Stimulated activated CD4-positive, alpha-beta T cell treated with anti-CD3 and anti-CD28 coated beads, Interleukin-1b, Interleukin-23, amount 100 ng/mL, for 1 hour (primary cell): Measurements from ENCODE around the gene CLEC16A.

Experiments
- DNase-seq, 2 donors: peaks; one replicate each; pipeline ENCODE4 v3.0.0-alpha.2; 2020; ENCODE audit warnings: low read depth in 2 of 2

The CLEC16A gene

DNA sequence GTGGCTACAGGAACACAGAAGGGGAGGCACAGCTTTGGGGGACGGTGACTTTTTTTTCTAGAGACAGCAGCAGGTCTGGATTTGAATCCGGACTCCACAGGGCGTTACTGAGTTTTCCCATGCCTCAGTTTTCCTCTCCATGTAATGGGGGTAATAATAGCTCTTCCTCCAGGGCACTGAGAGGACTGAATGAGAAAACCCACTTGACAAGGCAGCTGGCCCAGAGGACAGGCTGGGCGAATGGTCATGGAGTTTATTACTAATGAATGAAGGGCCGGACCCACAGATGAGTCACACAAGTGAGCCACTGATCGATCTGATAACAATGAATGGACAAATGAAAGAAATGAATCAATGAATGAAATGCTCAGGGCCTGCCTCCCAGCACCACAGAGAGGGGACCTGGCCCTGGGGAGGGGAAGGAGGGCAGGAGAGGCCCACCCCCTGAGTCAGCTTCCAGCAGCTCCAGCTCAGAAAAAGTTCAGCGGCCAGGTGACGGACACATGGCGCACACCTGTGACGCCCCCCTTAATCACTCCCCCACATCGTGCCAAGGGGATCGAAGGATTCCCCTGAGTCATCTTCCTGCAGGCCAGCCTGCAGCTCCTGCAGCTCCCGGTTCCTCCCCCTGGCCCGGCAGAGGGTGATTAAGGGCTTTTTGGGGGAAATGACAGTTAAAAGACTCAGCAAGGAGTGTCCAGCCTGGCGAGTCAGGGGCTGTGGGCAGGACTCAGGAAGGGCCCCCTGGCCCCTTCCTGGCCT is 257.3 kb downstream of the CLEC16A start:
- no peak for DNase-seq

DNA sequence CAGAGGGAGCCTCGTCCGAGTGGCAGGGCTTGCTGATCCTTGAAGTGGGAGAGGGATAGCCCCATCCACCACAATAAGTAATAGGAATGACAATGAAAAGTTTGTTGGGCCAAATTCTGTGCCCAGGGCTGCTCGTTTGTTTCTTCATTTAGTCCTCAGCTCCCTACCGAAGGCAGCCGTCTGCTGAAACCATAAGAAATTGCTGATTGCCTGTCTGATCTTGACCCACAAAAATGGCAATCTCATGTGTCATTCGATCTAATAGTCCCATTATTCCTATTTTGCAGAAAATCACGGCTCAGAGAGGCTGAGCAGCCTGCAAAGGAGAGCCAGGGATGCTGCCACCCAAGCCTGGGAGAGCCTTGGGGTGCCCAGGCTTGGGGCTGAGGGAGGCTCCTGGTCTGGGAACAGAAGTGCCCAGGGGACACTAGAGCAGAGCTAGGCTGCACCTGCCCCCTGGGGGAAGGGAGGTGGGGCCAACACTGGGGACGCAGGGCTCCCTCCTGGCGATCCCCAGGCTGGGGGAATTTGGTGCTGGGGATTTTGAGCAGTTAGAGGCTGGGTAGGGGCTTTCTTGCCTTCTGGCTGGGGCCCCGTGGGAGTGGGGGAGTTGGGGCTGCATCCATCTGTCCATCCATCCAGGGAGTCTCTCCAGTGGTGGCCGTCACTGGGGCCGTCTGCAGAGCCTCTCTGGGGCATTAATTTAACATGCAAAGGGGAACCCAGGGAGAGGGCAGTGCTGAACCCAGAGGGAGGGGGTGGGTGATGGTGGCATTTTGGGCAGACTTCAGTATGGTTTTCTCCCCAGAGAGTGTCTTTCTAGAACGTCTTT is 258.1 kb downstream of the CLEC16A start:
- DNase-seq, result no peak

DNA sequence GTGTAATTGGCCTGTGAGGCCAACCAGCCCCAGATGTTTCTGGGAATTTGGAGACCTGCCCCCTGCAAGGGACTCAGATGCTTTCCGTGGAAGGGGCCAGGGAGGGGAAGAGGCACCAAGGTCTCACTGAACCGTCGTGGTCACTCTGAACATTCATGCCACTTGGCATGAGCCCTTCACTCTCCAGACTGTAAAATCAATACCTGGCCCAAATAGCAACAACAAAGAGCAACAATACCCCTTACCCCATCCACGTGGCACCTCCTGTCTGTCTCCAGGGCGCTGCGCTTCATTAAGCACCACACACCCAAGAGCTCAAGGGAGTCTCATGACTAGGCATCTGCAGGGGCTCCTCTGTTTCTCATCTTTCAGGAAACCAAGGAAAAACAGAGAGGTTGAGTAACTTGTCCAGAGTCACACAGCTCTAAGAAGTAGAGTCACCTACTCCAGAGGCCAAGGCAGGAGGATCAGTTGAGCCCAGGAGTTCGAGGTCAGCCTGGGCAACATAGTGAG is 258.8 kb downstream of the CLEC16A start:
- DNase-seq, result no peak

DNA sequence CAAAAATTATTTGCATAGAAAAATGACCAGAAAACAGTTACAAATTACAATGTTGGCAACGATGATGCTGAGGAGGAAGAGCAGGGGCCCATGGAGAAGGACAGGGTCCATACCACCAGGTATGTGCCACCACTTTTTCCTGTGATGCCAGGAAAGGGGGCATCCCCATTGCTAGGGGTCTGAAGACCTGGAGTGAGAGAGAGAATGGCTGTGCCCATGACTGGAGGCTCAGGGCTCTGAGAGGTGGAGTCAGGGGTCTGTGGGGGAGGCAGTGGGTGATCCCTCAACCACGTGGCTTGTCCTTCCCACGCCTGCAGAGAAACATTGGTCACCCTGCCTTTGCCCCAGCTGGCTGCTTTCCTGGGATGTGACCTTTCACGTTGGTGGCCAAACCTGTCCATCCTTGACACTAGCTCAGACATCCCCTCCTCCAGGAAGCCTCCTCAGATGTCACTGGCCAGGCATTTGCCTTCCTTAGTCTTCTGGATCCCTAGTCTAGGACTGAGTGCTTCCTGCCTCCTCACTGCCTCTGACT is 260.2 kb downstream of the CLEC16A start:
- no peak for DNase-seq

DNA sequence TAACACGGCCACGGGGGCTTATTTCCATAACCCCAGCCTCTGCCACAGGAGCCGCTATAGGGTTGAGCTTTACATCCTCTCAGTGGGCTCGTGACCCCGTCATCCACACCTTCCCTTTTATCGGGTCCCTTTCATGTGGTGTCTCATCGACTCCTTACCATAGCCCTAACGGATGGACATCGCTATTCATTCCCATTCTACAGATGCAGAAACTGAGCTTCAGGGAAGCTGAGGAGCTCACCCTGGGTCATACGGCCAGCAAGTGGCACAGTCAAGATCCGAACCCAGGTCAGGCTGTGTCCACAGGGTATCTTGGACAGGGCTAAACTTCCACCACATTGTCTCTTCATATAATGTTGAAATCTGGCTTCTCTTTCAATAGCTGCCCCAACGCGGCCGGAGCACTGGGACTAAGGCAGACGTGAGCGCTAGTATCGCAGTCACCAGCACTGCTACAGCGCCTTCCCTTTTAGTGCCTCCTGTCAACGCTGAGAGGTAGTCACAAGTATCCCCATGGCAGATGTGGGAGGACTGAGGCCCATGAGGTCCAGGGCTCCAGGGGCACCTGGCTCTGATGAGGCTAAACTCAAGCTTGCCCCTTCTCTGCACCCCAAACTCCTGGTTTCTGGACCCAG is 260.8 kb downstream of the CLEC16A start:
- DNase-seq, result no peak

DNA sequence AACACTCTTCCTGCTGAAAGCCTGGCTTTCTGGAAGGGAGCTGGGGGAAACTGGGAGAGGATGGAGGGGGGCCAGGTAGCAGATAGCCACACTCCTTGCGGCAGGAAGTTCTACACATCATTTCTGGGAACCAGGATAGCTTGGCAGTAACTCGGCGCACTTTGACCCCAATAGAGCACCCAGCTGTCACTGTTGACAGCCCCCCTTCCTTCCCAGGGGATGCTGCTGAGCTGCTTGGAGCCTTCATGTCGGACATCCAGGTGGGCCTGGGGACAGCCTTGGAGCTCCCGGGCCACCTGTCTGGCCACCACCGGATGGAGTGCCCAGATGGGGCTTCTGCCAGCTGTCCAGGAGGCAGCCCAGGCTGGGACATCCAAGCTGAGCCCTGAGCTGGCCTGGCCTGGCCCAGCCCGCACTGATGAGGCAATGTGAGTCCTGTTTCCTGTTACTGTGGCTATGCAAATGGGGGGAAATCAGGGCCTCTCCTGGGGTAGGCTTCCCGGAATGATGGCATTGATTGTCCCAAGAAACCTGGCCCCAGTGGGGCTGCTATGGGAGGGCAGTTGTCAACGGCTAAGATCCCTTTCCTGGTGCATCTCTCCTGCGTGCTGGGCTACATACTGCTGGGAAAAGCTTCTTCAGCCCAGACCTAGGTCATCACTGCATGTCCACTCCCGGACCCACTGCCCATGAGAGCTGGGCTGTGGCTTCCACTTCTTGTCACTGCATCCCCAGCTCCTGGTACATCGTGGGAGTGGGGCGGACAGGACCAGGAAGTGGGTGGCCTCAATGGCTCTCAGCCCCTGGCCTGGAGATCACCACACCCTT is 261.6 kb downstream of the CLEC16A start:
- DNase-seq, result no peak

DNA sequence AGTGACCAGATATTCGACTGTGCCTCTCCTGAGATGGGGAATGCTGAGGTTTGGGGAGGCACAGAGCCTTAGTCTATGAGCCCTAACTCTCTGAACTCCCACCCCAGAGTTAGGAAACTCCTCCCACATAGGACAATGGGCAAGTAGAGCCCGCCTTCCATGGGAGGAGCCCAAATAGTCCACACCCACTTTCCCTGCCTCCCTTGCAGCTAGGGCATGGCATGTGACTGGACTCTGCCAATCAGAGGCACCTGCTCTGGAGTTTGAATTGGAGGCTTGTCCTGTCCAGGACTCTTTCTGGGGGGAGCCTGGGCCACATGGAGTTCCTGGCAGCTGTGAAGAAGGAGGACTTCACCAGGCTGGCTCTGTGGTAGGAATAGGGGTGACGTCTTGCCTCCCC is 263.3 kb downstream of the CLEC16A start:
- DNase-seq, result no peak

DNA sequence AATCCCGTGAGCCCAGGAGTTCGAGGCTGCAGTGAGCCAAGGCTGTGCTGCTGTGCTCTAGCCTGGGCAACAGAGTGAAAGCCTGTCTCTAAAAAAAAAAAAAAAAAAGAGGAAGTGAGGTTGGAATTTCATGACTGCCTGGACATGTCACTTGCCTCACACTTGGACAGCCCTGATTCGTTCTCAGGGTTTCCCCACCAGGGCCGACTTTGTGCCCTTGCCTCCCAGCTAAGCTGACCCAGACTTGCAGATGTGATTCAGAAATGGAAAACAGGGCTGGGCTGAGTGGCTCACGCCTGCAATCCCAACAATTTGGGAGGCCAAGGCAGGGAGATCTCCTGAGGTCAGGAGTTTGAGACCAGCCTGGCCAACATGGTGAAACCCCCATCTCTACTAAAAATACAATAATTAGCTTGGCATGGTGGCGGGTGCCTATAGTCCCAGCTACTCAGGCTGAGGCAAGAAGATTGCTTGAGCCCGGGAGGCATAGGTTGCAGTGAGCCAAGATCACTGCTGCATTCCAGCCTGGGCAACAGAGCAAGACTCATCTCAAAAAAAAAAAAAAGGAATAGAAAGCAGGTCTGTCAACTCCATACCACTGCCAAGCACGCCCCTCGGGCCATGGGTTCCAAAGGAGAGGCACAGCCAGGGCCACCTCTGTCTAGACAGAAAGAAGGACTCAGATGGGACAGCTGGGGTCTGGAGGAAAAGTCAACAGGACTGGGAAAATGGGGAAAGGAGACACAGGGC is 264.7 kb downstream of the CLEC16A start:
- no peak for DNase-seq

DNA sequence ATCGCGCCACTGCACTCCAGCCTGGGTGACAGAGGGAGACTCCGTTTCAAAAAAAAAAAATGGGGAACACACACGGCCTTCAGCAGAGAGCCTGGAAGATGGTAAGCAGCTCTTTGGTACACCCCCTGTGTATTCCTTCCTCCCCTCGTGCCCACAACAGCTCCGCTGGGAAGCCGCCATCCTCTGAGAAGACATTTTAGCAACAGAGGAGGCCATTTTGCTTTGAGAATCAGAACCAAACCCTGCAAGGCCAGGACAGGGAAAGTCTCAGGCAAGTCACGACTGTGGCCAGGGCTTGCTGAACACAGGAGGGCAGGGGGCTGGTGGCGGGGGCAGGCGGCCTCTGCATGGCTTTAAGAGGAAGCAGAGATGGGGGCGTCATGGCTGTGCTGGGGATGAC is 265.9 kb downstream of the CLEC16A start:
- DNase-seq, result no peak

DNA sequence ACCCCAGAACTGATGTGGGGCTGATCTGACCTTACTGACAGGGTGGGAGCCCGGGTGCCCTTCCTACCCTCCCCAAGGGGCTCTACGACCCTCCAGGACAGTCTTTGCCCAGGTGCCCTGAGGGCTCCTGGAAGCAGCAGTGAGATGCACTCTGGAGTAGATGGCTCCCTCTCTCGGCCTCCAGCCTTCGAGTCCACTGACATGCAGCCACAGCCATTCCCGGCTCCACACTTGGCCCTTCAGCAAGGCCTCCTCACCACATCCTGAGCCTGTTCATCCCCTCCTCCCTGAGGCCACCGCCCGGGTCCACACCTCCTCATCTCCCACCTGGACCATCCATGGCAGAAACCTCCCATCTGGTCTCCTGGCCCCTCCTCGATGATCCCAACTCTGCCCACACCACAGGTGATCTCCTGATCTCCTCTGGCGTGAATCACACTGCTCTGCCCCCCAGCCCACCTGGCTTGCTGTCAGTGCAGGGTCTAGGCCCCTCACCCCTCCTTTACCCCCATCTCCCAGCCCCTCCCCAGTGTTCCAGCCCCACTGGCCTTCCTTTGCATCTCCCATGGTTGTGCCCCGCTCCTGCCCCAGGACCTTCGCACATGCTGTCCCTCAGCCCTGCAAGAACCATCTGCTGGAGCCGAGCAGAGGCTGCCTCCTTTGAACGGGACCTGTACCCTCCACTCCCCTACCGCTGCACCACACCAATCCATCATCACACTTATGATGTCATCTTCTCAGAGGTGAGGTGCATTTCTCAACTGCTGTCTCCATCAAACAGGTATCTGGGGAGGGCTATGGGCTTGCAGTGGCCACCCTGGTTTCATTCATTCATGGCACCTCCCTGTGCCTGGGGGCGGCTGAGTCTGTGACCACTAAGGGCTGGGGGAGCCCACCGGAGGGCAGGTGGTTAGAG is 267.0 kb downstream of the CLEC16A start:
- DNase-seq, result no peak

DNA sequence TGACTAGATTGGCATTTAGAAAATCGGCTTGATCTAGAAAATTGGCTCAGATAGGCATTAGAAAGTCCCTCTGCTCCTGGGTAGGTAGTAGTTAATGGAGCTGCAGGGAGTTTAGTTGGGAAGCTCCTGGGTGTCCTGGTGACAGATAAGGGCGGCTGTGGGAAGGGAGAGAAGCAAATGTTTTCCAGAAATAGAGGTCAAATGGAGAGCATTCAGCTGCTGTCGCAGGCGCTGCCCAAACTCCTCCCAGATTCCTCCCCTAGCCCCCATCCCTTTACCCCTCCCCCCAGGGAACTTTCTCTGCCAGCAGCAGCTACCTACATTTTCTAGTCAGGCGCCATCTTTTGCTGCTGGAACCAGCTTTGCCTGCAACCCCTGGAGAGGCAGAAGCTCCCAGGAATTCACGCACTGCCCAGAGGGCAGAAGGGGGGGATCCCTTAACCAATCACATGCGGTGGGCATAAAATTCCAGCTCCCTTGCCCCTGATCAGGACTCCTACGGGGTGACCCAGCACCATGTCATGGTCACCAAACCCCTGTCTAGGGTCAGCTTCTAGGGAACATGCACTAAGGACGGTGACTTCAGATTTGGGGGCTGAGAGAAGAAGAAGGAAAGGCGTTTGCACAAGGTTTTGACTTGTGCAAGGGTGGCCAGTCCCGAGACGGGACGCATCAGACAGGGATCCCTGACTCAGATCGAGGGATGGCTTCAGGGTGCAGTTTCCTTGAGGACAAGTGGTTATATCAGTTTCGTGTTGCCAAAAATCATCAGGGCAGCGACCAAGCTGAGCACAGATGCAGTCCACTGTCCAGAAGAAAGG is 267.8 kb downstream of the CLEC16A start:
- no peak for DNase-seq

DNA sequence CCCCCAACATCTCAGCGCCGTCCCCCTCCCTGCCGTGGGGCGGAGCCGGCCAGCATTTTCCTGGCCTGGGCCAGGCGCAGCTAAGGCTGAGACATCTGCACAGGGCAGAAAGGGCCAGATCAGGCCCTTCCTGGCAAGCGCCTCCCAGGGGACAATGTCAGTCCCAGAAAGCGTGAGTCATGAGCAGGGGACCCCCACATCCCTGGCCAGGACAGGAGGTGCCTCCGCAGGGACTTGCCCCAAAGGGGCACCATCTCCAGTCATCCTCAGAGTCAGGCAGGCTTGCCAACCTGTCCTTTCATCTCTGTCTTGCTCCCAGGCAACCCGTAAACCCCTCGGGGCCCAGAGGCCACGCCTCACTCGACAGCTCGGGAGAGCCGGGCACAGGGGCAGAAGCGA is 268.4 kb downstream of the CLEC16A start:
- no peak for DNase-seq

DNA sequence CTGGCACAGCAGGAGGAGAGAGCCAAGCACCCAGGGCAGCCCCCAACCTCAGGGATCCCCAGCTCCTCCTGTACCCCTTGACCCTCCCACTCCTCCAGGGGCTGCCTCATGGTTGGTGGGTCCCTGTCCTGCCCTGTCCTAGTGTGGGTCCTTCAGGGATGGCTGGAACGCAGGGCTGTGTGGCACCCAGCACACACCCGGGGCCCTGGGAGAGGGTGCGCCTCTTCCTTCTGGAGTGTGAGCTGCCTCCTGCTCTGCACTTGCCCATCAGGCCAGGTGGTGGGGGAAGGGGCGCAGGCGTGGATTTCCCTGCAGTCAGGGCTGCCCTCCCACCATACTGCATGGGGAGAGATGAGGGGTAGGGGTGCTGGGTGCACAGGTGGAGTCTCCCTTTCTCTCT is 269.0 kb downstream of the CLEC16A start:
- DNase-seq, result no peak

DNA sequence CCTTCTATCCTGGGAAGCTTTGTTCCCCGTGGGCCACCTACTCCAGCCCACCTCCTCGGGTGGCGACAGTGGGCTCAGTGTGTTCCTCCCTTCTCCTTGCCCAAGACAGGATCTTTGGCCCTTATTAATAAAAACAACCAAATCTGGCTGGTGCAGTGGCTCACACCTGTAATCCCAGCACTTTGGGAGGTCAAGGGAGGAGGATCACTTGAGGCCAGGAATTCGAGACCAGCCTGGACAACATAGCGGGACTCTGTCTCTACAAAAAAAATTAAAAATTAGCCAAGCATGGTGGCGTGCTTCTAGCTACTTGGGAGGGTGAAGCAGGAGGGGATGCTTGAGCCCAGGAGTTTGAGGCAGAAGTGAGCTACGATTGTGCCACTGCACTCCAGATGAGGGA is 269.4 kb downstream of the CLEC16A start:
- no peak for DNase-seq

DNA sequence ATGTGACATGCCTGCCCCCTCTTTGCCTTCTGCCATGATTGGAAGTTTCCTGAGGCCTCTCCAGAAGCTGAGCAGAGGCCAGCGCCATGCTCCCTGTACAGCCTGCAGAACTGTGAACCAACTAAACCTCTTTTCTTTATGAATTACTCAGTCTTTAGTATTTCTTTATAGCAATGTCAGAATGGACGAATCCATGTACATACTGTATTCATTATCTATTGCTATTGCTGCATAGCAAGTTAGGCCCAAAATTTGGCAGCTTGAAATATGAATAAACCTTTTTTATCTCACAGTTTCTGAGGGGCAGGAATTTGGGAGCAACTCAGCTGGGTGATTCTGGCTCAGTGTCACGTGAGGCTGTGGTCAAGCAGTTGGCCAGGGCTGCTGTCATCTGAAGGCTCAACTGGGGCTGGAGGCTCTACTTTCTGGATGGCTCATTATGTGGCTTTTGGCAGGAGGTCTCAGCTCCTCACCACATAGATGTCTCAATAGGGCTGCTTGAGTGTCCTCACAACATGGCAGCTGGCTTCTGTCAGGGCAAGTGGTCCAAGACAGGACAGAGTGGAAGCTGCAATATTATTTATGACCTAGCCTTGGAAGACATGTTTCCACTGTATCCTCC is 271.7 kb downstream of the CLEC16A start:
- DNase-seq, result no peak

DNA sequence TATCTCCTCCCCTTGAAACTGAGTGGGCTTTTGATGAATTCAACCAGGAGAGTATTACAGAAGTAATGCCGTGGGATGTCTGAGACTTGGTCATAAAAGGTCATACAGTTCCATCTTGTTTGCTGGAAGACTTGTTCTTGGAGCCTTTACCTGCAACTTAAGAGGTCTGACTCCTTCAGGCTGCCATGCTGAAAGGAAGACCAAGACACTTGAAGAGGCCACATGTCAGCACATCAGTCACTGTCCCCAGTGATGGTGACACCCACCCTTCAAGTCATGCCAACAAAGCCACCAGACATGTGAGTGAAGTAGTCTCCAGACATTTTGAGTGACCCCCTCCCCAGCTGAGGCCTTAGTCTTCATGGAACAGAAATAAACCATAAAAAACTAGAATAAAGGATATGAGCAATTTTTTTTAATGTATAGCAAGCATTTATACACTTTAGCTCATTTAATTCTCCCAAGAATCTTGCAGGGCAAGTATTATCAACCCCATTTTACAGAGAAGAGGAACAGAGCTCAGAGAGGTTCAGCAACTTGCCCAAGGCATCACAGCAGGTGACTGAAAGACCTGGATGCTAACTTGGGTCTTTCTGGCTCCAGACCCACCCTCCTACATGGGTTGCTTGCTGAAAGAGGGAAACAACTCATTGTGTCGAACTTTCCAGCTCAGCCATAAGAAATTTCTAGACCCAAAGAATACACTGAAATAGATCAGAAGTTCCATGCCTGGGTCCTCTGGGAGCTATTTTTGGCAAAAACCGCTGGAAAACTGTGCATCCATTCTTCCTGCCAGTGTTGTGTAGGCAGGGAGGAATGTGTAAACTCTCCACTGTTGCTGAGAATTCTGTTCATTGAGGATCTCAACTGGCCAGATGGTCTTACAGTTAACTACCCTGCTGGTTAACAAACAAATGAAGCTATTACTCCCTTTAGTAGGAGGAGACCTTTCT is 273.6 kb downstream of the CLEC16A start:
- no peak for DNase-seq

DNA sequence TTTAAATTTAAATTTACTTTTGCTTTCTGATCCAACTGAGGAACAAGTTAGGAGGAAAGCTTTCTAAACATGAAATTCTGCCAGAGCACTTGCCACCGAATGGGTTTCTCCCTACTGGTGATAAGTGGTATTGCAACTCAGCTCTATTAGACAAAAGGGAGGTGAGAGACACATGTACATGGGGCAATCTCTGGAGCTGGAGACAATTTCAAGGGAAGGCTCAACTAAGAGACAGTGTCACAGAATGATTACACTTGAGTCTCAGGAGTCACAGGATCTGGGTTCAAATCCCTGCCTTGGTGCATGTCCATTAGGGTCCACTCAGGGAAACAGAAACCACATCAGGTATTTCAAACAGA is 274.2 kb downstream of the CLEC16A start:
- no peak for DNase-seq
